Measurements from ENCODE around the gene CDS2. TPM values are rescaled to one million over a fixed set of nuclear protein-coding genes. Genes with fewer than 3 reads are reported as not detected.

The CDS2 gene
- total RNA-seq, 4 donors from 2014 or later = 12.3 to 16.9 (median 14.7) TPM

DNA sequence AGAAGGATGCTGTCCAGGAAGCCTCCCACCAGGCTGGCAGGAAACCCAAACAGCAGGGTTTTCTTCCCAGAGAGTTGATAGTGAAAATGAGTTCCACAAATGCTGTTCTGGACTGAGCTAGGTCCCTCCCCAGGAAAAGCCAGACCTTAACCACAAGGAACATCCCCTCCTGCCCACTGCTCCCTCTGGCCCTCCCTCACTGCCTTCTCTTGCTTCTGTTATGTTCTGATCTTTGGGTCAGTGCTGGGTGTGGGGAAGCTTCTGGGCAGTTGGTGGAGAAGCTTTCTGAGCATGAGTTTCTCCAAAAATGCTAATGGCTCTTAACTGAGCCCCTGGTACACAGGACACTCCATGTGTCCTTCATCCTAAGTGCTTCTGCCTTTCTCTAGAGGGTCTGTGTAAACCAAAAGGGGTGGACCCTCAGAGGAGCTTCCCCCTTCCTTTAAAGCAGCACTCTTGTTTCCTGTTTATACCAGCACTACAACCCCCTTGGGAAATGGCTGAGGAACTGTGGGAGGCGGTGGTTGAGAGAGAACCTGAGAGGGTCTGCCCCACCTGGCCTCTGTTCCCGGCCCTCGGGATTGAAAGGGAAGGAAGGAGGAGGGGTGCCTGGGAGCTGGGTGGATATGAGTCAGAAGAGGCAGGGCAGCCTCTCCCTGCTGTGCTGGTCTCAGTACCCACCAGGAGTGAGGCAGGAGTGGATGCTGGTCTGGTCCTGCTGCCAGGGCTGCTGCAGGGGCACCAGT lies 42.0 kb downstream of the CDS2 start:
- TF ChIP-seq POLR2A (IDR thresholded peaks at IDR 0.05) = no peak
- TF ChIP-seq, protein P1, sequence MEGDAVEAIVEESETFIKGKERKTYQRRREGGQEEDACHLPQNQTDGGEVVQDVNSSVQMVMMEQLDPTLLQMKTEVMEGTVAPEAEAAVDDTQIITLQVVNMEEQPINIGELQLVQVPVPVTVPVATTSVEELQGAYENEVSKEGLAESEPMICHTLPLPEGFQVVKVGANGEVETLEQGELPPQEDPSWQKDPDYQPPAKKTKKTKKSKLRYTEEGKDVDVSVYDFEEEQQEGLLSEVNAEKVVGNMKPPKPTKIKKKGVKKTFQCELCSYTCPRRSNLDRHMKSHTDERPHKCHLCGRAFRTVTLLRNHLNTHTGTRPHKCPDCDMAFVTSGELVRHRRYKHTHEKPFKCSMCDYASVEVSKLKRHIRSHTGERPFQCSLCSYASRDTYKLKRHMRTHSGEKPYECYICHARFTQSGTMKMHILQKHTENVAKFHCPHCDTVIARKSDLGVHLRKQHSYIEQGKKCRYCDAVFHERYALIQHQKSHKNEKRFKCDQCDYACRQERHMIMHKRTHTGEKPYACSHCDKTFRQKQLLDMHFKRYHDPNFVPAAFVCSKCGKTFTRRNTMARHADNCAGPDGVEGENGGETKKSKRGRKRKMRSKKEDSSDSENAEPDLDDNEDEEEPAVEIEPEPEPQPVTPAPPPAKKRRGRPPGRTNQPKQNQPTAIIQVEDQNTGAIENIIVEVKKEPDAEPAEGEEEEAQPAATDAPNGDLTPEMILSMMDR (IDR thresholded peaks at IDR 0.05) = no peak
- WGBS, 2 donors = 10 to 16% methylated on average over 3 of the region's 3 CpGs
- intact Hi-C loops (cut with DNase I; ENCODE audit: low total_unique reads) = no loop called here
- no peak for DNase-seq (ENCODE audit: low spot score in 2 of 2)
- no peak overlapping the region for H3K4me3 ChIP-seq (ENCODE audit: low read depth, poor library complexity, severe bottlenecking)

DNA sequence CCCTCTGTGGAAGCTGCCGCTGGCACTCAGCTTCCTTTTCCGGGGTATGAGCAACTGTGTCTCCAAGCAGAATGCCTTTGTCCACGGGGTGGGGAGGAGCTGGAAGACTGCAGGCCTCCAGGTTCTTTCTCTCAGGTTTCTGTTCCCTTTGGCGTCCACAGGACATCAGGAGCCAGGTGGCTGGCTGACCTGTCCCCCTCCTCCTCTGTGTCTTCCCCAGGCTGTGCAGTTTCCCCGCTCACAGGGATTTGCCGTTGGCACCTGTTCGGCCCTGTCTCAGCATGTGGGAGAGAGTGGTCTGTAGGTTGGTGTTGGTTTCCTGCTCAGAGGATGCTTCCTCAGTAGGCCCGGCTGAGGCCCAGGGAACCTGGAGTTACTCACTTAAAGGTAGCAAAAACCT lies 43.5 kb downstream of the CDS2 start:
- TF ChIP-seq, protein P1 (IDR thresholded peaks at IDR 0.05) = no peak
- TF ChIP-seq POLR2A (IDR thresholded peaks at IDR 0.05) = no peak
- no peak for DNase-seq (ENCODE audit: low spot score in 2 of 2)
- WGBS, 2 donors = 69 to 86% methylated on average over 8 of the region's 8 CpGs
- no peak overlapping the region for H3K4me3 ChIP-seq (ENCODE audit: low read depth, poor library complexity, severe bottlenecking)
- intact Hi-C loops (cut with DNase I; ENCODE audit: low total_unique reads) = no loop called here

DNA sequence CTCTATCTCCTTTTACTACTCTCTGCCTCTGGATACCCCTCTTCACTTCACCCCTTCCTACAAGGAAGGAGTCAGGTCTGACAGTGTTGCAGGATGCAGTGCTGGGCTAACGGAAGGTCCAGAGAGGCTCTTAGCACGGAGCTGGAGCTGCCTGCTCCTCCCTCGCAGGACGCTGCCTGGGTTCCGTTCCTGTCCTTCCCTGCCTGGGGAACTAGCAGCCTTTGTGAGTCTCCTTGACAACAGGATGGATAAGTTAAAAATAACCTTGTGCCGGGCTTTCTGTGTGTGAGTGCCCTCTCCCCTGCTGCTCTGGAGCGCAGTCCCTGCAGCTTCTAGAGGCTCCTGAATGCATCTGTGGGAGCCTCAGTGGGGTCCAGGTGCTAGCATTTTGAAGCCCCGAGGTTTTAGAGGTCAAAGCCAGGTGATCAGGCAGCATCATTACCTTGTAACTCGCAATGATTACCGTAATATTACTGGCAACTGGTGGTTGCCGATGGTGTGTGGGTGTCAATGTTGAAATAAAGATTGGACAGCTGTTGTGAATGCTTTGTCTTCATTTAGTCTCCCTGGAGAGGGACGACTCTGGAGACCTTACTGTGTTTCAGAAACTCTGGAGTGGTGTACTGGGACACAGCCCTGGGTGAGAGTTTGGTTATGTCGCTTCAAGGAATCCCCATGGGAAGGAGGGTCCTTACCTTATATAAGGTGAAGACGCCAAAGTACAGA lies 44.4 kb downstream of the CDS2 start:
- intact Hi-C loops (cut with DNase I; ENCODE audit: low total_unique reads) = no loop called here
- TF ChIP-seq POLR2A (IDR thresholded peaks at IDR 0.05) = no peak
- TF ChIP-seq, protein P1 (IDR thresholded peaks at IDR 0.05) = no peak
- 70 to 72% methylated on average over 14 of the region's 14 CpGs for WGBS, 2 donors
- no peak for DNase-seq (ENCODE audit: low spot score in 2 of 2)
- no peak overlapping the region for H3K4me3 ChIP-seq (ENCODE audit: low read depth, poor library complexity, severe bottlenecking)

DNA sequence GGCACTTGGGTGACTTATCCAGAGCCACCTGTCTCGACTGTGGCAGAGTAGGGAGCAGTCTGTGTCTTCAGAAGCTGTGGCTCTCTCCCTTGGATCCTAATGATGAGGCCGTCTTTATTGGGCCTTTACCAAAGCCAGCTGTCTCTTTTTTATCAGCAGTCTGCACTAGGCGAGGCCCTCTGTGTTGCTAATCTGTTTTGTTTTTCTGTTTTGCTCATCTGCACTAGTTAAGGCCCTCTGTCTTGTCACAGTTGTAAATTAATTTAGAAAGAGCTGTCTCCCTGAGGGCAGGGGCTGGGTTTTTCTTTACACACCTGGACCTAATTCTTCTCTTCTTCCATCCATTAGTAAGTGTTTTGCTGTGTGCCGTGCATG lies 45.0 kb downstream of the CDS2 start:
- intact Hi-C loops (cut with DNase I; ENCODE audit: low total_unique reads) = no loop called here
- WGBS, 2 donors = 41 to 46% methylated on average over 4 of the region's 4 CpGs
- TF ChIP-seq POLR2A (IDR thresholded peaks at IDR 0.05) = no peak
- TF ChIP-seq, protein P1 (IDR thresholded peaks at IDR 0.05) = no peak

DNA sequence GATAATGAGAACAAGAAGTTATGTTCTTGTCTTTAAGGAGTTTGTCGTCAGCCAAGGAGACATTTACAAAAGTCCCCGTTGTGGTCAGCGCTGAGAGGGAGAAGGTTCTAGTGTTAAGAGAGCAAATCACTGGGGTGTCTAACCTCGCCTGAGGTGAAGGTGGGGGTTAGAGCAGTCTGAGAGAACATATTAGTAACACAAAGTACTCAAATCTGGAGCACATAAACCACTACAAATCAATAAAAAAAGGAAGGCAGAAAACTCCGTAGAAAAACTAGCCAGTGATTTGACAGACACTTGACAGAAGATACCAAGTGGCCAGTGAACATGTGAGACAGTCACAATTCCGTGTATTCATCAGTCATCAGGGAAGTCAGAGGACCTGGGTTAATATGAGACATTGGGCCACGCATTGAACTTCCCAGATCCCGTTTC lies 45.4 kb downstream of the CDS2 start:
- H3K4me3 ChIP-seq (ENCODE audit: low read depth, poor library complexity, severe bottlenecking) = no peak overlapping the region
- intact Hi-C loops (cut with DNase I; ENCODE audit: low total_unique reads) = no loop called here
- TF ChIP-seq, protein P1 (IDR thresholded peaks at IDR 0.05) = no peak
- no peak for TF ChIP-seq POLR2A (IDR thresholded peaks at IDR 0.05)
- 67 to 75% methylated on average over 8 of the region's 8 CpGs for WGBS, 2 donors
- no peak for DNase-seq (ENCODE audit: low spot score in 2 of 2)

More for the DNA sequence above, 45.0 kb downstream of the CDS2 start:
- DNase-seq (ENCODE audit: low spot score in 2 of 2) = no peak
- no peak overlapping the region for H3K4me3 ChIP-seq (ENCODE audit: low read depth, poor library complexity, severe bottlenecking)

Data from lower leg skin (tissue), 4 donors.